ENCODE data around the gene PTPRU. TPM values are rescaled to one million over a fixed set of nuclear protein-coding genes. Genes with fewer than 3 reads are reported as not detected.
A peak's percentile ranks its signal among the peaks of the same experiment; 100 is the strongest.

PTPRU gene
- total and polyA plus RNA-seq, 2 of the 8 experiments (the other 6 are each of a cell fraction or from before 2014, with no cell fraction given) = 33.8 to 41.8 TPM

GRCh38 chr1:29285771-29286170 lies 49.4 kb downstream of the PTPRU start:
- H2BK15ac ChIP-seq (ENCODE audit: low read length) = no peak overlapping the region
- H3K79me1 ChIP-seq (ENCODE audit: low read depth, low read length) = peaks cover 4% of the 10 kb centered on the region; the same call in 1 of the 2 replicates
- H3K18ac ChIP-seq (ENCODE audit: extremely low read depth, low read length) = no peak overlapping the region
- H2BK12ac ChIP-seq (ENCODE audit: low read depth, low read length) = no peak overlapping the region
- peaks cover 0 to 16% (median 12%) of the 10 kb centered on the region in 4 experiments; a peak in 6 of 7 replicates for H3K4me1 ChIP-seq (replicated peaks in 1 of 4; ENCODE audit: control insufficient read depth in 3 of 4, insufficient read depth in 4 of 4, low read length in 3 of 4)
- no peak overlapping the region for H4K5ac ChIP-seq (ENCODE audit: insufficient read length, low read depth, low read length)
- no peak overlapping the region for H3K56ac ChIP-seq (replicated peaks; ENCODE audit: insufficient read length, low read depth, low read length)
- H4K20me1 ChIP-seq (replicated peaks in 1 of 2; ENCODE audit: control insufficient read depth in 1 of 2, insufficient read depth in 2 of 2, low read length in 2 of 2) = no peaks in the 10 kb centered on the region
- H3K36me3 ChIP-seq (ENCODE audit: control insufficient read depth in 2 of 4, insufficient read depth in 4 of 4, low read length in 3 of 4) = no peaks in the 10 kb centered on the region; a peak in 1 of 8 replicates
- no peaks in the 10 kb centered on the region for H3K9me3 ChIP-seq (ENCODE audit: insufficient read depth in 2 of 2, low read depth in 1 of 2, low read length in 1 of 2)
- H3K79me2 ChIP-seq (ENCODE audit: control insufficient read depth in 1 of 2, insufficient read depth in 2 of 2, low read length in 2 of 2) = no peaks in the 10 kb centered on the region
- no peak overlapping the region for H3K27ac ChIP-seq (ENCODE audit: low read depth, low read length)
- no peak overlapping the region for H3K4me2 ChIP-seq (ENCODE audit: insufficient read depth in 1 of 2, low read depth in 2 of 2, low read length in 2 of 2)
- H3K23me2 ChIP-seq (ENCODE audit: low read depth, low read length) = peaks cover 4% of the 10 kb centered on the region
- ChIA-PET CTCF (ENCODE audit: partially characterized antibody) (interaction anchor here (0.6 to 1.5 kb wide), 8 partner anchors 9 to 1993 kb away, joined by 3 to 4 read pairs (median 3); no protein-coding TSS in a partner anchor), POLR2A (ENCODE audit: partially characterized antibody) (interaction anchor here (0.6 kb wide), 1 partner anchor 264 kb away, joined by 3 read pairs; no protein-coding TSS in a partner anchor)
- no peak overlapping the region for H3K14ac ChIP-seq (ENCODE audit: insufficient read length)
- no peaks in the 10 kb centered on the region for H3K27me3 ChIP-seq (replicated peaks in 1 of 4; ENCODE audit: control insufficient read depth in 3 of 4, extremely low read depth in 1 of 4, insufficient read depth in 3 of 4, low read length in 3 of 4)
- H3K4me3 ChIP-seq (ENCODE audit: extremely low read depth in 1 of 4, insufficient read depth in 2 of 4, low read depth in 3 of 4, low read length in 4 of 4) = no peak overlapping the region
- TF ChIP-seq POU5F1 (IDR thresholded peaks at IDR 0.05; ENCODE audit: low read depth, low read length) (no peak), RAD21 (IDR thresholded peaks at IDR 0.05 in 1 of 2, conservative IDR thresholded peaks at IDR 0.05 in 1 of 2; ENCODE audit: low read depth in 2 of 2, low read length in 2 of 2) (no peak), CEBPB (IDR thresholded peaks at IDR 0.05; ENCODE audit: low read depth, low read length) (no peak), YY1 (IDR thresholded peaks at IDR 0.05; ENCODE audit: low read depth, low read length) (no peak), SP1 (IDR thresholded peaks at IDR 0.05; ENCODE audit: low read depth, low read length) (no peak), SRF (IDR thresholded peaks at IDR 0.05; ENCODE audit: low read depth, low read length) (no peak), CTBP2 (IDR thresholded peaks at IDR 0.05; ENCODE audit: borderline replicate concordance, insufficient read depth, insufficient read length, low read length) (no peak), SIRT6 (IDR thresholded peaks at IDR 0.05; ENCODE audit: low read length) (no peak), CHD1 (IDR thresholded peaks at IDR 0.05; ENCODE audit: low read depth, low read length) (no peak), JUND (IDR thresholded peaks at IDR 0.05; ENCODE audit: low read length) (no peak)
- TF ChIP-seq, protein P1, sequence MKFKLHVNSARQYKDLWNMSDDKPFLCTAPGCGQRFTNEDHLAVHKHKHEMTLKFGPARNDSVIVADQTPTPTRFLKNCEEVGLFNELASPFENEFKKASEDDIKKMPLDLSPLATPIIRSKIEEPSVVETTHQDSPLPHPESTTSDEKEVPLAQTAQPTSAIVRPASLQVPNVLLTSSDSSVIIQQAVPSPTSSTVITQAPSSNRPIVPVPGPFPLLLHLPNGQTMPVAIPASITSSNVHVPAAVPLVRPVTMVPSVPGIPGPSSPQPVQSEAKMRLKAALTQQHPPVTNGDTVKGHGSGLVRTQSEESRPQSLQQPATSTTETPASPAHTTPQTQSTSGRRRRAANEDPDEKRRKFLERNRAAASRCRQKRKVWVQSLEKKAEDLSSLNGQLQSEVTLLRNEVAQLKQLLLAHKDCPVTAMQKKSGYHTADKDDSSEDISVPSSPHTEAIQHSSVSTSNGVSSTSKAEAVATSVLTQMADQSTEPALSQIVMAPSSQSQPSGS (IDR thresholded peaks at IDR 0.05; ENCODE audit: low read length) = no peak
- H3K23ac ChIP-seq (ENCODE audit: insufficient read length) = no peak overlapping the region
- peak overlapping the region; percentile 6; the same call in 1 of the 2 replicates for H4K8ac ChIP-seq (ENCODE audit: extremely low read depth, insufficient read depth, low read length)
- H2AK5ac ChIP-seq (ENCODE audit: low read depth, low read length) = no peak overlapping the region
- H3K9ac ChIP-seq (replicated peaks in 1 of 4; ENCODE audit: extremely low read depth in 1 of 4, low read depth in 3 of 4, low read length in 3 of 4) = no peak overlapping the region
- DNase-seq (ENCODE audit: low read depth in 1 of 2, low spot score in 2 of 2) (no peak), FAIRE-seq (no peak)
- no peak overlapping the region for H2BK5ac ChIP-seq (ENCODE audit: low read depth, low read length)
- no peak overlapping the region for H2BK120ac ChIP-seq (replicated peaks; ENCODE audit: low read depth, low read length)
- 95% methylated on average over 7 of the region's 7 CpGs; no CpG with 5 or more reads in 1 of the 2 experiments for WGBS, 2 experiments (ENCODE audit: extremely low coverage in 1 of 2, insufficient coverage in 1 of 2, insufficient read length in 1 of 2, insufficient replicate concordance in 2 of 2, low coverage in 1 of 2, low lambda C conversion rate in 2 of 2, missing lambda C conversion rate in 1 of 2)
- no peak overlapping the region for H4K91ac ChIP-seq (replicated peaks; ENCODE audit: insufficient read length, low read length)
- H2AFZ ChIP-seq (ENCODE audit: low read length) = no peak overlapping the region
- no peak overlapping the region for H3K4ac ChIP-seq (replicated peaks; ENCODE audit: insufficient read length, low read depth, low read length)
- H2BK20ac ChIP-seq (ENCODE audit: low read length) = no peak overlapping the region

All from H1 (cell line).